GM10847 (cell line): ENCODE results near the gene SLC25A31.

ENCODE experiments used
- POLR2A ChIP-seq: IDR thresholded peaks from 2 replicates; pipeline ENCODE4 v1.6.1; 2011; ENCODE audit not compliant: insufficient read length; ENCODE audit errors: extremely low read depth

The SLC25A31 gene

DNA sequence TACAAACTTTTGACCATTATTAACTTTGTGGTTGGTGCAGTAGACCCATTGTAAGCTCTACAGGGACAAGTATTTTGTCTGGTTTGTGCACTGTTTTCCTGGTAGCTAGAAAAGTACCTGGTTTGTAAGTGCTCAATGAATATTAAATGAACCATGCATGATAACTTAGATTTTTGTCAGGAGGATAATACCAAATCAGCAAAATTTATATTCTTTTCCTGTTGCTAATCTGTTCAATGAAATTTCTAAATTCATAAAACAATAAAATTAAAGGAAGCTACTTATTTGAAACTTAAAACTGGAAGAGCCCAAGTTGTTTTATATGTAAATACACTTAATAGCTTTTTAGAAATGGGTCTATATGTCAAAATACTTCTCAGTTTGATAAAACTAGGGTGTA, 69.5 kb downstream of the SLC25A31 start:
- TF ChIP-seq POLR2A: no peak

DNA sequence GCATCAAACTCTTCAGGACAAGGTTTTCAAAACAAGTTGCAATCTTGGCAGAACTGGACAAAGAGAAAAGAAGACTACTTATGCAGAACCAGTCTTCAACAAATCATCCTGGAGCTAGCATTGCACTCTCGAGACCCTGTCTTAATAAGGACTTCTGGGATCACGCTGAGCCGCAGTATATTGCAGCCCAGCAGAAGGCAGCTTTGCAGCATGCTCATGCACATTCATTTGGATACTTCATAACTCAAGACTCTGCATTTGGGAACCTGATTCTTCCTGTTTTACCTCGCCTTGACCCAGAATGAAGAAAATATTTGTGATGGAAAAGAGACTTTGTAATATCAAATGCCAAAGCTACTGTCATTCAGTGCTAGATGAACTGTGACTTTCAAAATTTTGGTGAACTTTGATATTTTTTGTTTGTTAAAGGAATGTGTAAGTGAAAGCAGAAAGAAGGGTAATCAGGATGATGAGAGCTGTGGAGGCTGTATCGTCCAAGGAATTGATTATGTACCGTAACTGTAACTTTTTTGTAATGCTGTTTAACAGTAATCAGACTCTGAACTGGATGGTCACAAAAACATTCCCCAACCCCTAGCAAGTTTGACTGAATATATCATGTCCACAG, 79.1 kb downstream of the SLC25A31 start:
- no peak for TF ChIP-seq POLR2A

DNA sequence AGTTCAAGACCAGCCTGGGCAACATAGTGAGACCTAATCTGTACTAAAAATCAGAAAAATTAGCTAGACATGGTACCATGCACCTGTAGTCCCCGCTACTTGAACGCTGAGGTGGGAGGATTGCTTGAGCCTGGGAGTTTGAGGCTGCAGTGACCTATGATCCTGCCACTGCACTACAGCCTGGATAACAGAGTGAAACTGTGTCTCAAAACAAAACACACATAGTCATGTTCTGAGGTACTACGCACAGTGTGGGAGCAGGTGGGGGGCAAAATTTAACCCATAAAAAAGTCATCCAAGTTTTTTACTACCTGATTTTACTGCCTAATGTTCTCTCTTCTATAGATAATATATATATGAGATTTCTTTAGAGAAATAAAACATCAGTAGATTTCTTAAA, 80.4 kb downstream of the SLC25A31 start:
- TF ChIP-seq POLR2A: no peak

DNA sequence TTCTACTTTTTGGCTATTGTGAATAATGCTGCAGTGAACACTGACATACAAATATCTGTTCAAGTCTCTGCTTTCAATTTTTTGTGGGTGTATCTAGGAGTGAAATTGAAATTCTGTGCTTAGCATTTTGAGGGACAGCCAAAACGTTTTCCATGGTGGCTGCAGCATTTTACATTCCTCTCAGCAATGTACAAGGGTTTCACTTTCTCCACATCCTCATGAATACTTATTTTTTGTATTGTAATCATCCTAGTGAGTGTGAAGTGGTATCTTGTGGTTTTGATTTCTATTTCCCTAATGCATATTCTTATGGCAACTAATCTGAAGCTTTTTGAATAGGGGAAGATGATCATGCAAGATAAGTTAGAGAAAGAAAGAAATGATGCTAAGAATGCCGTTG, 92.2 kb downstream of the SLC25A31 start:
- TF ChIP-seq POLR2A: no peak
